ELF-1 (cell line): ENCODE measurements around the gene CRELD2.
"Not testable (repeated sequence)": the region's sequence is repeated elsewhere in the genome, so short reads cannot be mapped to it uniquely, and the experiment has no call there.

Experiments
- DNase-seq: peaks from one replicate; pipeline ENCODE4 v3.0.0-alpha.2; 2016; ENCODE audit warnings: low read depth, low spot score

CRELD2 gene

GRCh38 chr22:49945042-49945794 lies 26.8 kb downstream of the CRELD2 start:
- DNase-seq, result not testable (repeated sequence)

DNA sequence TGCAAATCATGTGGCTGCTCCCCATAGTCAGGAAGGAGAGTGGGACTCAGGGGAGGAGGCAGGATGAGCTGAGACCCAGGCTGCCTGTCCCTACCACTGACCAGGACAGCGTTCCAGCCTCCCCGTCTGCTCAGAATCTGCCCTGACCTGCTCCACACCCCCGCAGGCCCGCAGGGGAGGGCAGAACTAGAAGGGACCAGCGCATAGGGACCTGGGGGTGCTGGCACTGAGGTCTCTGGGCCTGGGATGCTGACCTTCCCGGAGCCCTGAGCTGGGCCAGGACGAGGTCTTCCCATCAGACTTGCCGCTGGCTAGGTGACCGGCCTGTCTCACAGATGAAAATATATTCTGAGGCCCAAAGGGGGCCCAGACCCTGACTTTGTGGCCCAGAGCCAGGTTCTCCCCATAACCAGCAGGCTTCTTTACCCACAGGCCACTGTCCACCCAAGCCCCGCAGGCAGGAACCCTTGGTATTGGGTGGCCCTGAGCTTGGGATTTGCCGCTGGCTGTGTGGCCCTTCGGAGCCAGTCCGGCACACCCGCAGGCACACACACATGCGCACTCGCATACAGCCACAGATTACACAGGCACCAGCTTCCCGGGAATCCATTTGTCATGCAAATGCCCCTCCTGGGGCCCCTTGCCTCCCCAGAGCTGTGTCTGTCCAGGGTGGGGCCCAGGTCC lies 28.3 kb downstream of the CRELD2 start:
- DNase-seq, result peak; percentile 89

DNA sequence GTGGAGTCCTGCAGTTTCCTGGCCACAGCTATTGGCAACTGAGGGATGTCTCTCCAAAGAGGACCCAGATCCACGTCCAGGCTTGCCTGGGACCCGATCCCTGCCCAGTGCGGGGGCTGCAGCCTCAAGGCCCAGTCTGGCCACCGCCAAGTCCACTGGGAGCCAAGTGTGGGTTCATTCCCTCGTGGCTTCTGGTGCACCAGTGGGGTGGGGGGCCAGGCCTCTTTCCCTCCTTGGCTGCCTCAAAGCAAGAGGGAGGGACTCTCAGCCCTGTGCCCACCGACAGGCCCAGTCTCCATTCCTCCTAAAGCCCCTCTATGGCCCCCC lies 28.8 kb downstream of the CRELD2 start:
- DNase-seq, result no peak

- no peak for DNase-seq
These were observed 29.9 kb downstream of the CRELD2 start for GRCh38 chr22:49948116-49948957.

GRCh38 chr22:49948958-49949913 lies 30.8 kb downstream of the CRELD2 start:
- no peak for DNase-seq

- no peak for DNase-seq
These were observed 31.5 kb downstream of the CRELD2 start for GRCh38 chr22:49949914-49950292.

- DNase-seq, result no peak
These were observed 32.1 kb downstream of the CRELD2 start for GRCh38 chr22:49950396-49950994.

DNA sequence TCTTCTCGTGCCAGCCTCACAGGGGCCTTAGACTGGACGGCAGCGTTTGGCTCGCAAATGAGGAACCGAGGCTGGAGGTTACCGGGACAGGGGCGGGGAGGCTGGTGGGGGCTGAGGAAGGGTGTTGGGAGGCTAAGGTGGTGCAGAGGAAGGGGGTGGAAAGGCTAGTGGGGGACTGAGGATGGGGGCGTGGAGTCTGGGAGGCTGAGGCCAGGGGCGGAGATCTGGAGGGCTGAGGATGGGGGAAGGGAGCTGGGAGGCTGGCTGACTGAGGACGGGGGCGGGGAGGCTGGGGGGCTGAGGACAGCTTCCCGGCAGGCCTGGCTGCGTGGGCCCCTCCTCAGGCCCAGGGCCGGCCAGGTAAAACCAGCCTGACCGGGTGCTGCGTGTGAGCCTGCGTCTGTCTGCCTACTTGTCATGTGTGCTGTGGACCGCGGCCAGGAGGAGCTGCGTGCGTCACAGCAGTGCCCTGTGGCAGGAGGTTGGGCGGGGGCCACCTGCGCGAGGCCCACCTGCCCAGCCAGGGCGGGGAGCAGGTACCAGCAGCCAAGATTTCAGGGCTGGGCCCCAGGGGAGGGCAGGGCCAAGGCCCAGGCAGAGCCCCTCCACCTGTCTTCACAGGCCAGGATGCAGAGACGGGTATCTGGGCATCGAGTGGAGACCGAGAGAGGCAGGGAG lies 32.7 kb downstream of the CRELD2 start:
- DNase-seq, result peak; percentile 63

DNA sequence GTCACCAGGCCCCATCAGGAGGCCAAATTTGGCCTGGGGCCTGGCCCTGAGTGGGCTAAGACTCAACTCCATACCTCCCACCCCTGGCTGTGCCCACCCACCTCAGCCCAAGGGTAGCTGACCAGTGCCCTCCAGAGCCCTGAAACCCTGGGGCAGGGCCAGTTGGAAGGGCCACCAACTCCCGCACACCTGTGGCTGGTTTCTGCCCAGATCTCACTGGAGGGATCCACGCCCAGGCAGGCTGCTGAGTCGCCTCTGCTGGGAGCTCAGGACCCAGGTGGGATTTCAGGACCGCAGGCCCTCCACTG lies 33.2 kb downstream of the CRELD2 start:
- DNase-seq, result no peak

- peak; percentile 67 for DNase-seq
These were observed 33.8 kb downstream of the CRELD2 start for GRCh38 chr22:49951986-49952896.

GRCh38 chr22:49953027-49953679 lies 34.7 kb downstream of the CRELD2 start:
- DNase-seq, result no peak

DNA sequence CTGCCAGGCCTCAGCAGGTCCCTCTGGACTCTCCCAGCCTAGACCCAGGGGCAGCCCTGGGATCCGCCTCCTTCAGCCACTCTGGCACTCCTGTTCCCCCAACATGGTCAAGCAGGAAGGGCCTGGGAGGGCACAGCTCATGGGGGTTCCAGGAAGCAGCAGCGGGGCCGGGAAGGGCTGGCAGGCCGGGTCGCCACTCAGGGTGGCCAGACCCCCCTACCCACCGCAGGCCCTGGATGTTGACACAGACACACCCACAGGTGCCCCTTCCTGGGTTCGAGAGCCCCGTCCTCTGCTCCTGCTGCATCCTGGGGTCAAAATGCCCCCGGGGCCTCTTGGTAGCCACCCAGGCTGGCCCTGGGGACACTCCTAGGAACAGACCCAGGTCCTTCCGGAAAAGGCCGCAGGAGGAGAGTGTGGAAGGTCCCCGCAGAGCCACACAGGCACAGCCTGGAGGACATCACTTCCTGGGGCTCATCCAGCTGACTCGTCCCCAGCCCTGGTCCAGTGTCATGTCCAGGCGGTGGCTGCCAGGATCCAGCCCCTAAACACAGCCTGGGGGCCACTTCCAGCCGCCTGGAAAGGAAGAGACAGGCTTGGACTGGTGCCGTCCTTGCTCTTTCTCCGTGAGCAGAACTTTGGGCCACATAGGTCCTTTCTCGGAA lies 35.4 kb downstream of the CRELD2 start:
- no peak for DNase-seq

DNA sequence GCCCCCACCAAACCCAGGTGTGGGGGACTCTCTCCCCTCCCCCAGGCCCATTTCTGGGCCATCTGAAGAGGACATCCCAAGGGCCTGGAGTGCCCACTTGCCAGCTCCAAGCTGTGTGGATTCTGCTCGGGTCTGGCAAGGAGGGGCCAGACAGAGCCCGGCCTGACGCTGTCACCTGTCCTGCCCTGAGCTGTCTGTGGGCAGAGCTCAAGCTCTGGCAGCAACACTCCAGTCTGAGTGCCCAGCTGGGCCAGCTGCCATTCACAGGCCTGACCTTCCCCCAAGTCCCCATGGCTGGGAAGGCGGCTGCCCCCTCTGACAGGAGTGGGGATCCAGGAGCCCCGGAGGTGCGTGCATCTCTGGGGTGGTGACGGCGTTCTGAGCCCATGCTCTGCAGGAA lies 35.9 kb downstream of the CRELD2 start:
- no peak for DNase-seq

GRCh38 chr22:49954991-49955580 lies 36.7 kb downstream of the CRELD2 start:
- no peak for DNase-seq

DNA sequence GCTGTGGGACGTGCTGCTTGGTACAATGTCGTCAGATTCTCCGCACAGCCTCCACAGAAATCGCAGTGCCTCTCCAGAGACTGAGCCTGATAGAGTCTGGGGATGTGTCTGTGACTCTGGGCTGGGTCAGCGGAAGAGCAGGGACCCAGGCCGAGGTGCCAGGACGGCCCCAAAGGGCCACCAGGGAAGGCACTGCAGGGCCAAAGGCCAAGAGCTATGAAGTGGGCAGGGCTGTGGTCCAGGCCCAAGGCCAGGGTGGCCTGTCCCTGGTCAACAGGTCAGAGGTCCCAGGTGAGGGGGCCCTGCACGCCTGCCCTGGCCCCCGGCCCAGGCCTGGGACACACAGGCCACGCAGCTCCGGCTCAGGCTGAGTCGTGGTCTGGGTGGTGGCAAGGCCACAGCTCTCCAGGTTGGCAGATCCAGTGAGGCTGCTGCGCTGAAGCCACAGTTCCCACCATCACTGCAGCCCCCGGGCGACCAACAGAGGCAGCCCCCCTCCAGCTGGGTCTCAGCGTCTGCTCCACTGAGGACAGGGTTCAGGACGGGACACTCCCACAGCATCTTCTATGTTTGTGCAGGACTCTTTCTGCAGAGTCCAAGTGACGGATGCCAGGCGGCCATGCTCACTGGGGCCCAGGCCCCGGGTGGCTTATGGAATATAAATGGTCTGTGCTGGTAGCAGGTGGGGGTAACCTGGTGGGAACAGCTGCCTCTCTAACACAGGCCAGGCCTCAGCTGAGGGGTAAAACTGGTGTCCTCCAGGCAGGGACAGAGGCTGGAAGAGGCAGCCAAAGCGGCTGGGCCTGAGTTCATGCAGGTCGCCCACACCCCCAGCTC lies 37.4 kb downstream of the CRELD2 start:
- DNase-seq, result no peak

DNA sequence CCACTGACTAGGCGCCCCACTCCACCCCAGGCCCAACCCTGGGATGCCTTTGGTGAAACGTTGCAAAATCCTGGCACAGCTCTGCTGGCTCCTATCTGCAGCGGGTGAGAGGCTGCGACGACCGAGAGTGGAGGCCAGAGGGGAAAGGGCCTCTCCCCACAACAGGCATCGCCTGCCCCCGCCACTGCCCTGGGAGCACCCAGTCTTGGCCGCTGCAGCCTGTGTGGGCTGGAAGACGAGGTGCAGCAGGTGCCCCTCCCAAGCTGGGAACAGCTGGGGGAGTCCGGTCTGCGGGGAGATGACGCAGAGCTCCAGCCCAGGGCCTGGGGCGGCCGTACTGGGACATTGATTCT lies 38.0 kb downstream of the CRELD2 start:
- DNase-seq, result no peak
